ENCODE data around the gene FGFBP1. TPM values are rescaled to one million over a fixed set of nuclear protein-coding genes. Genes with fewer than 3 reads are reported as not detected.

Gene FGFBP1
- total RNA-seq, 3 donors from 2014 or later (not counting 1 experiment from before 2014, with no cell fraction given), result not detected

GRCh38 chr4:15914736-15915135 is 23.8 kb downstream of the FGFBP1 start:
- Mint-ChIP-seq H3K9me3 (no peaks in the 10 kb centered on the region), H3K4me3 (no peak overlapping the region), H3K36me3 (no peaks in the 10 kb centered on the region), H3K4me1 (peaks cover 27 to 44% of the 10 kb centered on the region in 2 donors), H3K27me3 (ENCODE audit: low read depth in 2 of 2) (peaks cover 8 to 17% of the 10 kb centered on the region in 2 donors), H3K27ac (no peak overlapping the region)
- peaks cover 10% of the 10 kb centered on the region for H3K4me1 ChIP-seq (ENCODE audit: control insufficient read depth, insufficient read depth, low read length)
- no peaks in the 10 kb centered on the region for H3K27me3 ChIP-seq (ENCODE audit: control insufficient read depth, insufficient read depth, low read length)
- TF ChIP-seq CTCF (IDR thresholded peaks at IDR 0.05), result no peak
- no peaks in the 10 kb centered on the region for H3K36me3 ChIP-seq (ENCODE audit: control insufficient read depth, insufficient read depth, low read length)
- 66% methylated on average over 2 of the region's 2 CpGs for WGBS (ENCODE audit: insufficient coverage)
- H3K9me3 ChIP-seq (ENCODE audit: control insufficient read depth, insufficient read depth, low read length), result no peaks in the 10 kb centered on the region
- ATAC-seq (no peak), DNase-seq (no peak)
- no peak overlapping the region for H3K4me3 ChIP-seq (ENCODE audit: low read length)
- intact Hi-C loops (cut with micrococcal nuclease), result no loop called here
- H3K27ac ChIP-seq (ENCODE audit: low read length), result no peak overlapping the region

- no peak overlapping the region for H3K27ac Mint-ChIP-seq
Measured at GRCh38 chr4:15914291-15914690, 24.2 kb downstream of the FGFBP1 start.

GRCh38 chr4:15913631-15913970 is 24.9 kb downstream of the FGFBP1 start:
- DNase-seq (no peak), ATAC-seq (no peak)
- intact Hi-C loops (cut with micrococcal nuclease), result no loop called here
- TF ChIP-seq CTCF (IDR thresholded peaks at IDR 0.05), result no peak
- Histone ChIP-seq H3K36me3 (ENCODE audit: control insufficient read depth, insufficient read depth, low read length) (no peaks in the 10 kb centered on the region), H3K9me3 (ENCODE audit: control insufficient read depth, insufficient read depth, low read length) (no peaks in the 10 kb centered on the region), H3K27me3 (ENCODE audit: control insufficient read depth, insufficient read depth, low read length) (no peaks in the 10 kb centered on the region), H3K4me1 (ENCODE audit: control insufficient read depth, insufficient read depth, low read length) (peaks cover 10% of the 10 kb centered on the region), H3K27ac (ENCODE audit: low read length) (no peak overlapping the region), H3K4me3 (ENCODE audit: low read length) (no peak overlapping the region)
- no peak overlapping the region for H3K27ac Mint-ChIP-seq
- H3K4me3 Mint-ChIP-seq, result no peak overlapping the region
- 62% methylated on average over 2 of the region's 2 CpGs for WGBS (ENCODE audit: insufficient coverage)
- H3K4me1 Mint-ChIP-seq, result peaks cover 27 to 44% of the 10 kb centered on the region in 2 donors
- no peaks in the 10 kb centered on the region for H3K36me3 Mint-ChIP-seq
- H3K27me3 Mint-ChIP-seq (ENCODE audit: low read depth in 2 of 2), result peaks cover 3 to 8% of the 10 kb centered on the region in 2 donors
- no peaks in the 10 kb centered on the region for H3K9me3 Mint-ChIP-seq

More at GRCh38 chr4:15914291-15914690, 24.2 kb downstream of the FGFBP1 start:
- no peaks in the 10 kb centered on the region for H3K36me3 ChIP-seq (ENCODE audit: control insufficient read depth, insufficient read depth, low read length)
- WGBS (ENCODE audit: insufficient coverage), result 79% methylated on average over 4 of the region's 4 CpGs
- H3K36me3 Mint-ChIP-seq, result no peaks in the 10 kb centered on the region
- intact Hi-C loops (cut with micrococcal nuclease), result no loop called here
- H3K27me3 ChIP-seq (ENCODE audit: control insufficient read depth, insufficient read depth, low read length), result no peaks in the 10 kb centered on the region
- no peak overlapping the region for H3K4me3 ChIP-seq (ENCODE audit: low read length)
- TF ChIP-seq CTCF (IDR thresholded peaks at IDR 0.05), result no peak
- DNase-seq (no peak), ATAC-seq (no peak)
- H3K9me3 Mint-ChIP-seq, result no peaks in the 10 kb centered on the region
- no peak overlapping the region for H3K4me3 Mint-ChIP-seq
- no peak overlapping the region for H3K27ac ChIP-seq (ENCODE audit: low read length)
- H3K9me3 ChIP-seq (ENCODE audit: control insufficient read depth, insufficient read depth, low read length), result no peaks in the 10 kb centered on the region
- peaks cover 8 to 13% of the 10 kb centered on the region in 2 donors for H3K27me3 Mint-ChIP-seq (ENCODE audit: low read depth in 2 of 2)
- H3K4me1 ChIP-seq (ENCODE audit: control insufficient read depth, insufficient read depth, low read length), result peaks cover 10% of the 10 kb centered on the region
- H3K4me1 Mint-ChIP-seq, result peaks cover 27 to 44% of the 10 kb centered on the region in 2 donors

GRCh38 chr4:15912961-15913630 is 25.4 kb downstream of the FGFBP1 start:
- H3K27me3 ChIP-seq (ENCODE audit: control insufficient read depth, insufficient read depth, low read length), result no peaks in the 10 kb centered on the region
- Mint-ChIP-seq H3K4me1 (peaks cover 27 to 44% of the 10 kb centered on the region in 2 donors), H3K36me3 (no peaks in the 10 kb centered on the region), H3K4me3 (no peak overlapping the region), H3K27ac (no peak overlapping the region), H3K9me3 (no peaks in the 10 kb centered on the region), H3K27me3 (ENCODE audit: low read depth in 2 of 2) (peaks cover 0 to 4% of the 10 kb centered on the region in 2 donors)
- intact Hi-C loops (cut with micrococcal nuclease), result no loop called here
- no peak for TF ChIP-seq CTCF (IDR thresholded peaks at IDR 0.05)
- ATAC-seq, result no peak
- no peaks in the 10 kb centered on the region for H3K9me3 ChIP-seq (ENCODE audit: control insufficient read depth, insufficient read depth, low read length)
- H3K4me1 ChIP-seq (ENCODE audit: control insufficient read depth, insufficient read depth, low read length), result peaks cover 10% of the 10 kb centered on the region
- H3K4me3 ChIP-seq (ENCODE audit: low read length), result no peak overlapping the region
- no peaks in the 10 kb centered on the region for H3K36me3 ChIP-seq (ENCODE audit: control insufficient read depth, insufficient read depth, low read length)
- DNase-seq, result no peak
- no peak overlapping the region for H3K27ac ChIP-seq (ENCODE audit: low read length)
- WGBS (ENCODE audit: insufficient coverage), result 92% methylated on average over 7 of the region's 8 CpGs

Data from natural killer cell (primary cell).